Left forelimb (tissue), 1 donor: ENCODE results near the gene BAZ2A.
"Not testable (repeated sequence)": the region's sequence is repeated elsewhere in the genome, so short reads cannot be mapped to it uniquely, and the experiment has no call there.

Experiments
- DNase-seq: peaks from one replicate; pipeline ENCODE4 v3.0.0-alpha.2; 2018; ENCODE audit warnings: low spot score

The BAZ2A gene

GRCh38 chr12:56593909-56594621 lies 36.1 kb downstream of the BAZ2A start:
- DNase-seq, result no peak

- no peak for DNase-seq
These were observed 38.2 kb downstream of the BAZ2A start for GRCh38 chr12:56591961-56592360.

GRCh38 chr12:56591126-56591525 lies 39.0 kb downstream of the BAZ2A start:
- DNase-seq, result no peak

GRCh38 chr12:56590237-56590830 lies 39.8 kb downstream of the BAZ2A start:
- DNase-seq, result no peak

- no peak for DNase-seq
These were observed 40.3 kb downstream of the BAZ2A start for GRCh38 chr12:56589783-56590182.

GRCh38 chr12:56585098-56585497 lies 45.0 kb downstream of the BAZ2A start:
- DNase-seq, result no peak

- no peak for DNase-seq
These were observed 48.5 kb downstream of the BAZ2A start for GRCh38 chr12:56581418-56582145.

- no peak for DNase-seq
These were observed 51.1 kb downstream of the BAZ2A start for GRCh38 chr12:56578983-56579546.

GRCh38 chr12:56577248-56577647 lies 52.9 kb downstream of the BAZ2A start:
- DNase-seq, result not testable (repeated sequence)

- DNase-seq, result no peak
These were observed 55.9 kb downstream of the BAZ2A start for GRCh38 chr12:56574210-56574609.

GRCh38 chr12:56572288-56572687 lies 57.8 kb downstream of the BAZ2A start:
- no peak for DNase-seq

- peak; percentile 77 for DNase-seq
These were observed 59.0 kb downstream of the BAZ2A start for GRCh38 chr12:56571121-56571520.

- DNase-seq, result no peak
These were observed 62.0 kb downstream of the BAZ2A start for GRCh38 chr12:56568146-56568545.

GRCh38 chr12:56565510-56566101 lies 64.5 kb downstream of the BAZ2A start:
- DNase-seq, result peak; percentile 91

GRCh38 chr12:56551070-56551469 lies 79.1 kb downstream of the BAZ2A start:
- DNase-seq, result no peak

- no peak for DNase-seq
These were observed 83.4 kb downstream of the BAZ2A start for GRCh38 chr12:56546680-56547079.
